GM23338 (cell line): ENCODE data around the gene PDE1C. TPM values are rescaled to one million over a fixed set of nuclear protein-coding genes. Genes with fewer than 3 reads are reported as not detected.

Experiments used
- ATAC-seq: fragments of 200-7000 bp; cut with Tn5 transposase; 3 replicates; pipeline ENCODE4 v1.9.1; 2020
- DNase-seq: peaks from one replicate; pipeline ENCODE4 v3.0.0-alpha.2; 2015; ENCODE audit warnings: low spot score
- H2AFZ ChIP-seq: fragments of 200-600 bp; sonication (generic); 2 replicates; pipeline ENCODE4 v1.8.0; 2016; ENCODE audit warnings: antibody characterized with exemption, mild to moderate bottlenecking, moderate library complexity
- H3F3A ChIP-seq: fragments of 200-600 bp; sonication (generic); replicated peaks from 2 replicates; pipeline ENCODE4 v1.8.0; 2017; ENCODE audit warnings: antibody characterized with exemption, mixed run types, low read depth
- H3K27ac ChIP-seq: fragments of 200-600 bp; sonication (generic); 2 replicates; pipeline ENCODE4 v1.6.1; 2016; ENCODE audit warnings: low read depth
- H3K27me3 ChIP-seq: fragments of 200-600 bp; sonication (generic); 2 replicates; pipeline ENCODE4 v1.8.0; 2016; ENCODE audit warnings: mild to moderate bottlenecking, mixed run types, moderate library complexity; ENCODE audit not compliant: insufficient read depth
- H3K36me3 ChIP-seq: fragments of 200-600 bp; sonication (generic); 2 replicates; pipeline ENCODE4 v1.8.0; 2016; ENCODE audit warnings: mild to moderate bottlenecking; ENCODE audit not compliant: insufficient read depth
- H3K4me1 ChIP-seq: fragments of 200-600 bp; sonication (generic); 2 replicates; pipeline ENCODE4 v1.8.0; 2016; ENCODE audit warnings: mild to moderate bottlenecking, moderate library complexity; ENCODE audit not compliant: insufficient read depth
- H3K4me2 ChIP-seq: fragments of 200-600 bp; sonication (generic); 2 replicates; pipeline ENCODE4 v1.7.1; 2017; ENCODE audit warnings: mixed run types
- H3K4me3 ChIP-seq: fragments of 200-600 bp; sonication (generic); 2 replicates; pipeline ENCODE4 v1.6.1; 2016; ENCODE audit warnings: mixed run types
- H3K79me2 ChIP-seq: fragments of 200-600 bp; sonication (generic); replicated peaks from 2 replicates; pipeline ENCODE4 v1.8.0; 2017; ENCODE audit warnings: mild to moderate bottlenecking; ENCODE audit not compliant: insufficient read depth
- H3K9me2 ChIP-seq: fragments of 200-600 bp; sonication (generic); 2 replicates; pipeline ENCODE4 v1.8.0; 2017; ENCODE audit not compliant: insufficient read depth
- H4K20me1 ChIP-seq: fragments of 200-600 bp; sonication (generic); replicated peaks from 2 replicates; pipeline ENCODE4 v1.8.0; 2017; ENCODE audit warnings: mild to moderate bottlenecking; ENCODE audit not compliant: insufficient read depth
- H3K27ac Mint-ChIP-seq: 2 replicates; pipeline ENCODE4 v1.8.0; 2020; ENCODE audit warnings: inconsistent platforms, mild to moderate bottlenecking, moderate library complexity, mixed read lengths
- H3K27me3 Mint-ChIP-seq: 3 replicates; pipeline ENCODE4 v1.8.0; 2022; ENCODE audit warnings: low read depth, mild to moderate bottlenecking, moderate library complexity, mixed read lengths, inconsistent platforms; ENCODE audit not compliant: insufficient read depth, poor library complexity
- H3K36me3 Mint-ChIP-seq: 3 replicates; pipeline ENCODE4 v1.8.0; 2021; ENCODE audit warnings: low read depth, mild to moderate bottlenecking, inconsistent platforms, moderate library complexity, mixed read lengths
- H3K4me1 Mint-ChIP-seq: 3 replicates; pipeline ENCODE4 v1.8.0; 2020; ENCODE audit warnings: mild to moderate bottlenecking, inconsistent platforms, mixed read lengths
- H3K4me3 Mint-ChIP-seq: 3 replicates; pipeline ENCODE4 v1.8.0; 2021; ENCODE audit warnings: moderate library complexity, mild to moderate bottlenecking, inconsistent platforms, mixed read lengths
- H3K9me3 Mint-ChIP-seq: 3 replicates; pipeline ENCODE4 v1.8.0; 2020; ENCODE audit warnings: moderate library complexity, mild to moderate bottlenecking, inconsistent platforms, mixed read lengths
- CREB1 ChIP-seq: fragments of 250-450 bp; sonication (Bioruptor Pico); IDR thresholded peaks from 2 replicates; pipeline ENCODE4 v1.5.0; 2020; ENCODE audit warnings: low read depth, mild to moderate bottlenecking, moderate library complexity
- CTCF ChIP-seq, 2 experiments: fragments of 200-600 bp in 1 of 2; sonication (generic) in 1 of 2; conservative IDR thresholded peaks; 2 replicates each; pipeline versions ENCODE4 v1.5.1 to v1.6.1; 2016 to 2017; ENCODE audit warnings: antibody characterized with exemption in 2 of 2, low read depth in 2 of 2, mild to moderate bottlenecking in 2 of 2, moderate library complexity in 1 of 2
- ETS1 ChIP-seq: IDR thresholded peaks from 2 replicates; pipeline ENCODE4 v1.6.1; 2016; ENCODE audit warnings: antibody characterized with exemption
- EZH2 ChIP-seq: fragments of 200-600 bp; sonication (generic); IDR thresholded peaks from one replicate; pipeline ENCODE4 v1.8.0; 2017; ENCODE audit warnings: antibody characterized with exemption, mild to moderate bottlenecking, low read depth; ENCODE audit not compliant: unreplicated experiment
- NANOG ChIP-seq: IDR thresholded peaks from 2 replicates; pipeline ENCODE4 v1.6.1; 2016; ENCODE audit warnings: antibody characterized with exemption, borderline replicate concordance
- POLR2AphosphoS5 ChIP-seq: IDR thresholded peaks from 2 replicates; pipeline ENCODE4 v1.6.1; 2016; ENCODE audit warnings: antibody characterized with exemption, low read depth
- REST ChIP-seq: IDR thresholded peaks from one replicate; pipeline ENCODE4 v1.6.1; 2018; ENCODE audit warnings: antibody characterized with exemption; ENCODE audit not compliant: unreplicated experiment
- ZNF462 ChIP-seq: fragments of 250-450 bp; sonication (Bioruptor Pico); IDR thresholded peaks from 2 replicates; pipeline ENCODE4 v1.5.0; 2020; ENCODE audit warnings: mild to moderate bottlenecking, moderate library complexity
- polyA plus RNA-seq: library from polyadenylated mRNA; unstranded; fragments of >200 nt; fragmentation: Nextera tagmentation; extraction: Ambion mirVana; gene quantifications from 2 replicates; pipeline ENCODE4 v1.2.1, GENCODE V29; 2016
- total RNA-seq: library from RNA; depleted of rRNA; stranded (reverse); fragments of >200 nt; shearing (Covaris generic); gene quantifications from 2 replicates; pipeline ENCODE4 v1.2.3, GENCODE V29; 2014

PDE1C gene
- total and polyA plus RNA-seq, 2 experiments from 2014 or later = 0.28 TPM; not detected in 1

- TF ChIP-seq CTCF (conservative IDR thresholded peaks at IDR 0.05; ENCODE audit: low read depth in 2 of 2) = no peak
- TF ChIP-seq NANOG = no peak
- no peak for TF ChIP-seq POLR2AphosphoS5
Observed at GRCh38 chr7:31791881-31792280, 278.3 kb downstream of the PDE1C start (continued).

GRCh38 chr7:31788883-31789680, 281.1 kb downstream of the PDE1C start:
- no peaks in the 10 kb centered on the region for H3K27me3 ChIP-seq
- DNase-seq (no peak), ATAC-seq (no peak)
- Mint-ChIP-seq H3K27ac (no peak overlapping the region), H3K9me3 (no peaks in the 10 kb centered on the region), H3K27me3 (no peaks in the 10 kb centered on the region), H3K4me1 (no peaks in the 10 kb centered on the region), H3K36me3 (no peaks in the 10 kb centered on the region), H3K4me3 (no peak overlapping the region)
- H3K4me1 ChIP-seq = 0 out of 2 replicates have a peak, but pooled peaks cover 3% of the 10 kb centered on the region
- H3K27ac ChIP-seq = no peak overlapping the region
- no peaks in the 10 kb centered on the region for H3F3A ChIP-seq
- no peak overlapping the region for H3K4me2 ChIP-seq
- peaks cover 3% of the 10 kb centered on the region; the same call in 1 of the 2 replicates for H4K20me1 ChIP-seq
- H3K4me3 ChIP-seq = no peak overlapping the region
- no peak overlapping the region for H2AFZ ChIP-seq
- no peaks in the 10 kb centered on the region for H3K79me2 ChIP-seq
- H3K9me2 ChIP-seq = no peaks in the 10 kb centered on the region; the same call in 1 of the 2 replicates
- no peaks in the 10 kb centered on the region for H3K36me3 ChIP-seq
- no peak for TF ChIP-seq REST
- no peak for TF ChIP-seq ETS1
- no peak for TF ChIP-seq CREB1 (CRISPR knock-in tag)
- no peak for TF ChIP-seq CTCF (conservative IDR thresholded peaks at IDR 0.05; ENCODE audit: low read depth in 2 of 2)
- TF ChIP-seq EZH2 = no peak
- no peak for TF ChIP-seq ZNF462 (CRISPR knock-in tag)
